ENCODE results near the gene SLC36A2.
A peak's percentile ranks its signal among the peaks of the same experiment; 100 is the strongest.

SLC36A2 gene

DNA sequence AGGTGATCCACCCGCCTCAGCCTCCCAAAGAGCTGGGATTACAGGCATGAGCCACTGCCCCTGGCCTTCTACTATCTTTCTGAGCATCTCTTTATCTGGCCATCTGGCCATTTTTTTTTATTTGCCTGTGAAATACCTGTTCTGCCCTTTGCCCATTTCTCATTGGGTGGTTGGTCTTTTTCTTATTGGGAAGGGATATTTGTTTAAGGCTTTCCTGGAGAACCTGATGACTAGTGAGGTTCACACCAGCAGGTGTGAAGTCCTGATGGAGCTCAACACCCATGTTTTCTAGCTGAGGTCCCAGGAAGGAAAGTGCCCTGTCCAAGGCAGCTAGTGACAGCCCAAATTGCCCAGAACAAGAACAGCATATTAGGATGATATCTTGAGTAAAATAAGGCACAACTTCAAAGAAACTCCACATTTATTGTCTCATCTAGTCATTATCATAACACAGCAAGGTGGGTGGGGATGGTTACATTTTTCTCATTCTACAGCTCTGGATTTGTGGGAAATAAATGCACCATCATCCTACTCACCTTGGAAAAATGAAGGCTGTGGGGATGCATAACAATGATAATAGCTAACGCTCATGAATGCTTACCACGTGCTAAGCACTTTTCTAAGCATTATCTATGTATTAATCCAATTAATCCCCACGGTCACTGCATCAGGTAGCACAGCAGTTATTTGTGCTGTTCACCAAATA lies 64.1 kb downstream of the SLC36A2 start:
- no peak overlapping the region for H3K4me3 ChIP-seq (ENCODE audit: low read length)
- no peak overlapping the region for H3K56ac ChIP-seq (ENCODE audit: low read length)
- H4K5ac ChIP-seq (ENCODE audit: low read length) = no peak overlapping the region
- no peaks in the 10 kb centered on the region for H3K4me1 ChIP-seq (ENCODE audit: control insufficient read depth, low read depth, low read length)
- H3K79me2 ChIP-seq (ENCODE audit: control insufficient read depth, insufficient read depth, low read length) = no peaks in the 10 kb centered on the region
- no CpG with 5 or more reads among the region's 4 CpGs for WGBS (ENCODE audit: extremely low coverage, insufficient coverage, low lambda C conversion rate)
- no peaks in the 10 kb centered on the region for H3K27me3 ChIP-seq (ENCODE audit: insufficient read depth, low read length, poor library complexity)
- no peak overlapping the region for H3K27ac ChIP-seq (ENCODE audit: low read depth, low read length)
- no peak overlapping the region for H3K4ac ChIP-seq (ENCODE audit: low read depth, low read length)
- no peak overlapping the region for H3K4me2 ChIP-seq (ENCODE audit: low read length)
- no peak overlapping the region for H3K9ac ChIP-seq (ENCODE audit: low read length)
- no peak overlapping the region for H4K8ac ChIP-seq (ENCODE audit: low read depth, low read length)
- peak overlapping the region; percentile 81 for H3K23ac ChIP-seq (ENCODE audit: low read length)
- no peak for DNase-seq
- H2BK120ac ChIP-seq (ENCODE audit: low read depth, low read length) = no peak overlapping the region
- no peak overlapping the region for H2AK5ac ChIP-seq (ENCODE audit: low read length)
- H3K79me1 ChIP-seq (ENCODE audit: low read length) = no peaks in the 10 kb centered on the region
- H3K36me3 ChIP-seq (ENCODE audit: control insufficient read depth, insufficient read depth, low read length) = no peaks in the 10 kb centered on the region
- H2BK5ac ChIP-seq (ENCODE audit: low read length) = no peak overlapping the region
- H2BK15ac ChIP-seq (replicated peaks; ENCODE audit: low read depth) = no peak overlapping the region
- no peak overlapping the region for H3K18ac ChIP-seq (ENCODE audit: low read length)

DNA sequence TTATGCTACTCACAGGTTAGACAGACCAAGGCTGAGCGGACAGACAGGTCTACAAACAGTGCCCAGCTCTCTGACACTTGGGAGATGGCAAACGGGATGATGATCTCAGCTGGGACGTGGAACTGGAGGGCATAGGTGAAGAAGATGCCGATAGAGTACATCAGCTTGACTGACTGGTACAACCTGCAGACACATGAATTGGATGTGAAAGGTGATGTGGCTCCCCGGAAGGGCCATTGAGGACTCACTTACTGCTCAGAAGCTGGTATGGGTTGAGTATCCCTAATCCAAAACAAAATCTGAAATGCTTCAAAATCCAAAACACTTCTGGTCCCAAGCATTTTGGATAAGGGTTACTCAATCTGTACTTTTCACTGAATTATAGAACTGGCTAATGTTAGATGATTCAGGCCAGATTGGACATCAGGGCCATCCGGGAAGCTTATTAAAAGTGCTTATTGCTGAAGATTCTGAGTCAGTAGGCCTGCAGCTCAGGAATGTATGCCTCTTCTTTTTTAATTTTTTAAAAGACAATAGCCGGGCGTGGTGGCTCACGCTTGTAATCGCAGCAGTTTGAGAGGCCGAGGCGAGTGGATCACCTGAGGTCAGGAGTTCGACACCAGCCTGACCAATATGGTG lies 66.2 kb downstream of the SLC36A2 start:
- no CpG with 5 or more reads among the region's 13 CpGs for WGBS (ENCODE audit: extremely low coverage, insufficient coverage, low lambda C conversion rate)
- Histone ChIP-seq H3K9ac (ENCODE audit: low read length) (no peak overlapping the region), H3K23ac (ENCODE audit: low read length) (no peak overlapping the region), H3K56ac (ENCODE audit: low read length) (no peak overlapping the region), H3K79me1 (ENCODE audit: low read length) (no peaks in the 10 kb centered on the region), H2BK5ac (ENCODE audit: low read length) (no peak overlapping the region), H4K8ac (ENCODE audit: low read depth, low read length) (no peak overlapping the region), H3K36me3 (ENCODE audit: control insufficient read depth, insufficient read depth, low read length) (no peaks in the 10 kb centered on the region), H2AK5ac (ENCODE audit: low read length) (no peak overlapping the region), H3K18ac (ENCODE audit: low read length) (no peak overlapping the region), H3K4ac (ENCODE audit: low read depth, low read length) (no peak overlapping the region), H4K5ac (ENCODE audit: low read length) (no peak overlapping the region), H3K4me1 (ENCODE audit: control insufficient read depth, low read depth, low read length) (no peaks in the 10 kb centered on the region), H3K79me2 (ENCODE audit: control insufficient read depth, insufficient read depth, low read length) (no peaks in the 10 kb centered on the region), H3K4me3 (ENCODE audit: low read length) (no peak overlapping the region), H3K27ac (ENCODE audit: low read depth, low read length) (no peak overlapping the region), H3K27me3 (ENCODE audit: insufficient read depth, low read length, poor library complexity) (no peaks in the 10 kb centered on the region), H3K4me2 (ENCODE audit: low read length) (no peak overlapping the region), H2BK120ac (ENCODE audit: low read depth, low read length) (no peak overlapping the region), H2BK15ac (replicated peaks; ENCODE audit: low read depth) (no peak overlapping the region)
- DNase-seq = no peak

DNA sequence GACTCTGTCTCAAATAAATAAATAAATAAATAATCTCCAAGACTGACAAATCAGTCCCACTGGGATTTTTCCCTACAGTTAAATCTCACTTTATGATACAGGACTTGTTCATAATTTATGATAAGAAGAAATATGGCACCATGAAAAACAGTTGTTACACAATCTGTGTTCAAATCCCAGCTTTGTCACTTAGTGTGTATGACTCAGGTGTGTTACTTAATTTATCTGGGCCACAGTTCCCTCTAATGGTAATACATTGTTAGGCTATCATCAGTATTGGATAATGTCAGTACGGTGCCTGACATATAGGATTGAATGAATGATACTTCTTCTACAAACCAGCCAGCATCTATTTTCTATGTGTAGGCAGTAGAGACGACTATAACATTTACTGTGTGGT lies 66.9 kb downstream of the SLC36A2 start:
- H3K4ac ChIP-seq (ENCODE audit: low read depth, low read length) = no peak overlapping the region
- H3K27ac ChIP-seq (ENCODE audit: low read depth, low read length) = no peak overlapping the region
- H2AK5ac ChIP-seq (ENCODE audit: low read length) = no peak overlapping the region
- no peaks in the 10 kb centered on the region for H3K4me1 ChIP-seq (ENCODE audit: control insufficient read depth, low read depth, low read length)
- H2BK5ac ChIP-seq (ENCODE audit: low read length) = no peak overlapping the region
- H3K18ac ChIP-seq (ENCODE audit: low read length) = no peak overlapping the region
- no peaks in the 10 kb centered on the region for H3K27me3 ChIP-seq (ENCODE audit: insufficient read depth, low read length, poor library complexity)
- no peak overlapping the region for H3K4me3 ChIP-seq (ENCODE audit: low read length)
- no peak overlapping the region for H3K56ac ChIP-seq (ENCODE audit: low read length)
- no peak overlapping the region for H3K9ac ChIP-seq (ENCODE audit: low read length)
- H3K36me3 ChIP-seq (ENCODE audit: control insufficient read depth, insufficient read depth, low read length) = no peaks in the 10 kb centered on the region
- H4K8ac ChIP-seq (ENCODE audit: low read depth, low read length) = no peak overlapping the region
- no peaks in the 10 kb centered on the region for H3K79me2 ChIP-seq (ENCODE audit: control insufficient read depth, insufficient read depth, low read length)
- no peak overlapping the region for H3K23ac ChIP-seq (ENCODE audit: low read length)
- H2BK120ac ChIP-seq (ENCODE audit: low read depth, low read length) = no peak overlapping the region
- WGBS (ENCODE audit: extremely low coverage, insufficient coverage, low lambda C conversion rate) = no CpG with 5 or more reads among the region's 2 CpGs
- H3K4me2 ChIP-seq (ENCODE audit: low read length) = no peak overlapping the region
- H2BK15ac ChIP-seq (replicated peaks; ENCODE audit: low read depth) = no peak overlapping the region
- H3K79me1 ChIP-seq (ENCODE audit: low read length) = no peaks in the 10 kb centered on the region
- DNase-seq = no peak
- H4K5ac ChIP-seq (ENCODE audit: low read length) = no peak overlapping the region

DNA sequence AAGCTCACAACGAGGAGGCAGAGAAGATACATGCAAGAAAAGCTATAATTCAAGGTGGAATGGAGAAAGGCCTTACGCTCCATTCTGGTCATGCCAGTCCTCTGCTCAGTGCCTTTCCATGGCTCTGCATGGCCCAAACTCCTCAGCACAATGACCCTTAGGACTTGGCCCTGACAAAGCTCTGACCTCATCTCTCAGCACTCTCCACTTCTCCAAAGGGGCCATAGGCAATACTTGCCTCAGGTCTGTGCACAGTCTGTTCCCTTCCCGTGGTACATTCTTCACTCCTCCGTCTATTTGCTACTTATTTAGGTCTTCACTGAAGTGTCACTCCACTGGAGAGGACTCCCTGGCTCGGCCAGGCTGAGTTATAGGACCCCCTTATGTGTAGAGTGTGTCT lies 68.5 kb downstream of the SLC36A2 start:
- Histone ChIP-seq H3K4me2 (ENCODE audit: low read length) (no peak overlapping the region), H3K4ac (ENCODE audit: low read depth, low read length) (no peak overlapping the region), H3K79me2 (ENCODE audit: control insufficient read depth, insufficient read depth, low read length) (no peaks in the 10 kb centered on the region), H3K4me3 (ENCODE audit: low read length) (no peak overlapping the region), H3K36me3 (ENCODE audit: control insufficient read depth, insufficient read depth, low read length) (no peaks in the 10 kb centered on the region), H2BK15ac (replicated peaks; ENCODE audit: low read depth) (no peak overlapping the region), H2BK120ac (ENCODE audit: low read depth, low read length) (no peak overlapping the region), H2AK5ac (ENCODE audit: low read length) (no peak overlapping the region), H3K27ac (ENCODE audit: low read depth, low read length) (no peak overlapping the region), H4K5ac (ENCODE audit: low read length) (no peak overlapping the region), H3K4me1 (ENCODE audit: control insufficient read depth, low read depth, low read length) (no peaks in the 10 kb centered on the region), H3K23ac (ENCODE audit: low read length) (no peak overlapping the region), H3K18ac (ENCODE audit: low read length) (no peak overlapping the region), H3K9ac (ENCODE audit: low read length) (no peak overlapping the region), H2BK5ac (ENCODE audit: low read length) (no peak overlapping the region), H3K56ac (ENCODE audit: low read length) (no peak overlapping the region), H4K8ac (ENCODE audit: low read depth, low read length) (no peak overlapping the region), H3K27me3 (ENCODE audit: insufficient read depth, low read length, poor library complexity) (no peaks in the 10 kb centered on the region), H3K79me1 (ENCODE audit: low read length) (no peaks in the 10 kb centered on the region)
- WGBS (ENCODE audit: extremely low coverage, insufficient coverage, low lambda C conversion rate) = no CpG with 5 or more reads among the region's 5 CpGs
- DNase-seq = no peak

DNA sequence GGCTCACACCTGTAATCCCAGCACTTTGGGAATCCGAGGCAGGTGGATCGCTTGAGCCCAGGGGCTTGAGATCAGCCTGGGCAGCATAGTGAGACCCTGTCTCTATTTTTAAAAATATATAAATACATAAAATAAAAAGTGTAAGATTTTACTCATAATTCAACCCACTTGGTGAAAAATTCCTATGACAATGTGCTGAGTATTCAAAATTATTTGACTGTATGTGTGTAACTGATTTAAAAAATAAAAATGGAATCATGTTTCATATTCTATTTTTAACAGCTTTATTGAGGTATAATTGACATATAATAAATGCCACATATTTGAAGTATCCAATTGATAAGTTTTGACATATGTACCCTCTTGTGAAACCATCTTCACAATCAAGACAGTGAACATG lies 71.6 kb downstream of the SLC36A2 start:
- H4K5ac ChIP-seq (ENCODE audit: low read length) = no peak overlapping the region
- H3K4me2 ChIP-seq (ENCODE audit: low read length) = no peak overlapping the region
- no peak overlapping the region for H3K23ac ChIP-seq (ENCODE audit: low read length)
- H3K4ac ChIP-seq (ENCODE audit: low read depth, low read length) = no peak overlapping the region
- no peaks in the 10 kb centered on the region for H3K27me3 ChIP-seq (ENCODE audit: insufficient read depth, low read length, poor library complexity)
- WGBS (ENCODE audit: extremely low coverage, insufficient coverage, low lambda C conversion rate) = no CpG with 5 or more reads among the region's 2 CpGs
- H3K56ac ChIP-seq (ENCODE audit: low read length) = no peak overlapping the region
- H3K36me3 ChIP-seq (ENCODE audit: control insufficient read depth, insufficient read depth, low read length) = no peaks in the 10 kb centered on the region
- H2BK120ac ChIP-seq (ENCODE audit: low read depth, low read length) = no peak overlapping the region
- no peak for DNase-seq
- no peak overlapping the region for H3K18ac ChIP-seq (ENCODE audit: low read length)
- H3K79me2 ChIP-seq (ENCODE audit: control insufficient read depth, insufficient read depth, low read length) = no peaks in the 10 kb centered on the region
- no peaks in the 10 kb centered on the region for H3K4me1 ChIP-seq (ENCODE audit: control insufficient read depth, low read depth, low read length)
- no peak overlapping the region for H2AK5ac ChIP-seq (ENCODE audit: low read length)
- H2BK5ac ChIP-seq (ENCODE audit: low read length) = no peak overlapping the region
- no peak overlapping the region for H4K8ac ChIP-seq (ENCODE audit: low read depth, low read length)
- H3K79me1 ChIP-seq (ENCODE audit: low read length) = no peaks in the 10 kb centered on the region
- H3K9ac ChIP-seq (ENCODE audit: low read length) = no peak overlapping the region
- H3K4me3 ChIP-seq (ENCODE audit: low read length) = no peak overlapping the region
- no peak overlapping the region for H3K27ac ChIP-seq (ENCODE audit: low read depth, low read length)
- no peak overlapping the region for H2BK15ac ChIP-seq (replicated peaks; ENCODE audit: low read depth)

DNA sequence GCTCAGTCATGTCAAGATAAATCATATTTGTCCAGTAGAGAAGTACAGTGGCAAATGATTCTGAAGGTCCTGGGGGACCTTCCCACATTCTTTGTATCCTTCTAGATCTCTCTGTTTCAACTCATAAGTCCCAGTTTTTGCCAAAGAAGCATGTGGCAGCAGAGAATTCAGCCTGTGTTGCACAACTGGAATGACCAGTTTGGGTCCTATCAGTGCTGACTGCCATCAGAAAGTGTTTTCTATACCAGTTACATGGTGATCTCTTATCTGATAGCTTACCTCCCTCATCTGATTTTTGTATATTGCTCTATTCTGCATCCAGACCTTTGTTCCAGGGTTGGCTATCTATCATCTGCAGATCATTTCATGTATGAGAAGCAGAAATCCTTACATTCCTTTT lies 72.7 kb downstream of the SLC36A2 start:
- Histone ChIP-seq H3K4ac (ENCODE audit: low read depth, low read length) (no peak overlapping the region), H3K23ac (ENCODE audit: low read length) (no peak overlapping the region), H3K79me2 (ENCODE audit: control insufficient read depth, insufficient read depth, low read length) (no peaks in the 10 kb centered on the region), H3K27ac (ENCODE audit: low read depth, low read length) (no peak overlapping the region), H3K9ac (ENCODE audit: low read length) (no peak overlapping the region), H2AK5ac (ENCODE audit: low read length) (no peak overlapping the region), H3K27me3 (ENCODE audit: insufficient read depth, low read length, poor library complexity) (no peaks in the 10 kb centered on the region), H3K4me2 (ENCODE audit: low read length) (no peak overlapping the region), H3K36me3 (ENCODE audit: control insufficient read depth, insufficient read depth, low read length) (no peaks in the 10 kb centered on the region), H4K8ac (ENCODE audit: low read depth, low read length) (no peak overlapping the region), H3K4me3 (ENCODE audit: low read length) (no peak overlapping the region), H3K18ac (ENCODE audit: low read length) (no peak overlapping the region), H2BK120ac (ENCODE audit: low read depth, low read length) (no peak overlapping the region), H3K4me1 (ENCODE audit: control insufficient read depth, low read depth, low read length) (no peaks in the 10 kb centered on the region), H2BK5ac (ENCODE audit: low read length) (no peak overlapping the region), H3K56ac (ENCODE audit: low read length) (no peak overlapping the region), H4K5ac (ENCODE audit: low read length) (no peak overlapping the region), H3K79me1 (ENCODE audit: low read length) (no peaks in the 10 kb centered on the region), H2BK15ac (replicated peaks; ENCODE audit: low read depth) (no peak overlapping the region)
- DNase-seq = no peak

Measured in mesendoderm (in vitro differentiated cells).